Measurements from ENCODE around the gene NAMPT. TPM values are rescaled to one million over a fixed set of nuclear protein-coding genes. Genes with fewer than 3 reads are reported as not detected.
"Not testable (repeated sequence)": the region's sequence is repeated elsewhere in the genome, so short reads cannot be mapped to it uniquely, and the experiment has no call there.

NAMPT gene
- total RNA-seq, 6 experiments from 2014 or later: 36.4 to 52.1 (median 44.6) TPM

DNA sequence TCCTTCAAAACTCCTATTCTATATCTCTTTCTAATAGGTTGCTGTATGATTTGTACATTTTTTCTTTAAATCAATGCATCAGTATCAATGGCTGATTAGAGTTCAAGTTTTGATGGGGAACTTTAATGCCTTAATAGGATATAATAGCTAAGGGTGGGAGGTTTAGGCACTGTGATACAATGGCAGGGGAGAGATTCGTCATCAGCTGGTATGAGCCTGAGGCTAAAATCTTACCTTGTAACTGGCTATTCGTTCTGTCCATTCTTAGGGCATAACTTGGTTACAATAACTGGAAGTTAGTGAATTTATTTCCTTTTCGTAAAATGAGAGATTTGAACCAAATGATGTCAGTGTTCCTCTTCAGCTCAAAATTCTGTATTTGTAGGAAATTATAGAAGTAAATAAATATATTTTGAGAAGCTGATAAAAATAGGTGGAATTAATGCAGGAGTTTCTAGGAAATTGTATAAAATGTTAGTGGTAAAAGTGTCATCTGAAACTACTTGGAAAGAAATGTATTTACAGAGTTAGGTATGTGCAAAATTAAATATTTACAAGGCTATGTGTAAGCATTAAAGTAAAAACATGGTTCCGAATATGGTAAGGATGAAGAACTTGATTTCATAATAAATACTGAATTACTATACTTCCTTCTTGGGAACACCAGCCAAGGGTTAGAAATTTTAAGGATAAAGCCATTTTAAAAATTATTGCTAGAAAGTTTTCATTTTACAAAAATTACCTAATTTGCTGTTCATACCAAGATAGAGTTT is 27.5 kb upstream of the NAMPT start:
- H3K27ac Mint-ChIP-seq: no peak overlapping the region
- peaks cover 12% of the 10 kb centered on the region for H3K27me3 Mint-ChIP-seq (ENCODE audit: insufficient read depth)
- H3K9me3 Mint-ChIP-seq: no peaks in the 10 kb centered on the region
- H3K4me3 Mint-ChIP-seq: no peak overlapping the region
- no peak for DNase-seq
- H3K4me1 Mint-ChIP-seq (ENCODE audit: low read depth): peaks cover 21% of the 10 kb centered on the region
- no peak for TF ChIP-seq CTCF (IDR thresholded peaks at IDR 0.05)
- H3K36me3 Mint-ChIP-seq (ENCODE audit: low read depth): no peaks in the 10 kb centered on the region

DNA sequence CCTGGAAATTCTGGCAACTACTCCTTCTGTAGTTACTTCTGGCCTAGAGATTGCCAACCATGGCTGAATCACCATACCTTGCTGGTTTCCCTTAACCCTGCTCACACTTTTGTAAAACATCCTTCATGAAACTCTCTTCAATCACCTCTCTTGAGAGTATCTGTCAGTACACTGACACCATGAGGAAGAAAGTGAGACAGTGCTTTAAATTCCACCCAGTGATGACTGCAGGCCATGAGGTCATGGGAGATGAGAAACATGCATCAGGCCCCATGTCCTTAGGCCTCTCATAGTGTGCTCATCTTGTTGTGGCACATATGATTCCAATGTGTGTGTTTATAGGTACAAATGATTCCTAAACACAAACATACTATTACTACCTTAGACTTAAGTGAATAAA is 24.6 kb upstream of the NAMPT start:
- Mint-ChIP-seq H3K36me3 (ENCODE audit: low read depth) (no peaks in the 10 kb centered on the region), H3K27ac (no peak overlapping the region), H3K4me1 (ENCODE audit: low read depth) (peaks cover 19% of the 10 kb centered on the region), H3K27me3 (ENCODE audit: insufficient read depth) (peaks cover 14% of the 10 kb centered on the region), H3K9me3 (no peaks in the 10 kb centered on the region), H3K4me3 (no peak overlapping the region)
- DNase-seq: no peak
- no peak for TF ChIP-seq CTCF (IDR thresholded peaks at IDR 0.05)

- Mint-ChIP-seq H3K36me3 (ENCODE audit: low read depth) (peaks cover 2% of the 10 kb centered on the region), H3K27me3 (ENCODE audit: insufficient read depth) (peaks cover 34% of the 10 kb centered on the region), H3K9me3 (peaks cover 11% of the 10 kb centered on the region), H3K27ac (no peak overlapping the region), H3K4me3 (no peak overlapping the region), H3K4me1 (ENCODE audit: low read depth) (no peaks in the 10 kb centered on the region)
- DNase-seq: no peak
- no peak for TF ChIP-seq CTCF (IDR thresholded peaks at IDR 0.05)
Measured at GRCh38 chr7:106306256-106306655, 21.5 kb upstream of the NAMPT start.

DNA sequence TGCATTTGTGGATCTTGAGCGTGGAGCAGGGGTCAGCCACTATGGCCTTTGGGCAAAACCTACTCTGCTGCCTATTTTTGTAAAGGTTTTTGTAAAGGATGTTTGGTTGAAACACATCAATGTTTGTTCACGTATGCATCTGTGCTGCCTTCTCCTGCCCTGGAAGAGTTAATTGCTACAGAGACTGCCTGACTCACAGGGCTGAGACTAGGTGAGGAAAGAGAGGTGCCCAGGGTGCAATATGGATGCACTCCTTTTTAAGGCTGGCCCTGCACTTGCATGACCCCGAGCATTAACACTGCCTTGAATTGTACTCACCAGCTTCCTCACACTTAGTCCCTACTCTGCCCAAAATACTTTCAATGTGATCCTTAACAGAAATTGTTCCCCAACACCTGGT is 20.9 kb upstream of the NAMPT start:
- Mint-ChIP-seq H3K4me3 (no peak overlapping the region), H3K27me3 (ENCODE audit: insufficient read depth) (peaks cover 37% of the 10 kb centered on the region), H3K27ac (no peak overlapping the region), H3K9me3 (peaks cover 17% of the 10 kb centered on the region), H3K4me1 (ENCODE audit: low read depth) (no peaks in the 10 kb centered on the region), H3K36me3 (ENCODE audit: low read depth) (peaks cover 7% of the 10 kb centered on the region)
- DNase-seq: no peak
- no peak for TF ChIP-seq CTCF (IDR thresholded peaks at IDR 0.05)

- TF ChIP-seq CTCF (IDR thresholded peaks at IDR 0.05): no peak
- DNase-seq: no peak
- Mint-ChIP-seq H3K4me1 (ENCODE audit: low read depth) (no peaks in the 10 kb centered on the region), H3K27me3 (ENCODE audit: insufficient read depth) (peaks cover 47% of the 10 kb centered on the region), H3K9me3 (peaks cover 17% of the 10 kb centered on the region), H3K27ac (no peak overlapping the region), H3K36me3 (ENCODE audit: low read depth) (peaks cover 7% of the 10 kb centered on the region), H3K4me3 (no peak overlapping the region)
Measured at GRCh38 chr7:106304568-106304967, 19.8 kb upstream of the NAMPT start.

DNA sequence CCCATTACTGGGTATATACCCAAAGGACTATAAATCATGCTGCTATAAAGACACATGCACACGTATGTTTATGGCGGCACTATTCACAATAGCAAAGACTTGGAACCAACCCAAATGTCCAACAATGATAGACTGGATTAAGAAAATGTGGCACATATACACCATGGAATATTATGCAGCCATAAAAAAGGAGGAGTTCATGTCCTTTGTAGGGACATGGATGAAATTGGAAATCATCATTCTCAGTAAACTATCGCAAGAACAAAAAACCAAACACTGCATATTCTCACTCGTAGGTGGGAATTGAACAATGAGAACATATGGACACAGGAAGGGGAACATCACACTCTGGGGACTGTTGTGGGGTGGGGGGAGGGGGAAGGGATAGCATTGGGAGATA is 13.8 kb upstream of the NAMPT start:
- not testable (repeated sequence) for H3K36me3 Mint-ChIP-seq (ENCODE audit: low read depth); H3K4me3 Mint-ChIP-seq; H3K4me1 Mint-ChIP-seq (ENCODE audit: low read depth); DNase-seq; H3K27ac Mint-ChIP-seq
- peaks cover 17% of the 10 kb centered on the region for H3K9me3 Mint-ChIP-seq
- peaks cover 34% of the 10 kb centered on the region for H3K27me3 Mint-ChIP-seq (ENCODE audit: insufficient read depth)

DNA sequence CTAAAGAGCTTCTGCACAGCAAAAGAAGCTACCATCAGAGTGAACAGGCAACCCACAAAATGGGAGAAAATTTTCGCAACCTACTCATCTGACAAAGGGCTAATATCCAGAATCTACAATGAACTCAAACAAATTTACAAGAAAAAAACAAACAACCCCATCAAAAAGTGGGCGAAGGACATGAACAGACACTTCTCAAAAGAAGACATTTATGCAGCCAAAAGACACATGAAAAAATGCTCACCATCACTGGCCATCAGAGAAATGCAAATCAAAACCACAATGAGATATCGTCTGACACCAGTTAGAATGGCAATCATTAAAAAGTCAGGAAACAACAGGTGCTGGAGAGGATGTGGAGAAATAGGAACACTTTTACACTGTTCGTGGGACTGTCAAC is 13.4 kb upstream of the NAMPT start:
- not testable (repeated sequence) for H3K4me1 Mint-ChIP-seq (ENCODE audit: low read depth); DNase-seq; H3K36me3 Mint-ChIP-seq (ENCODE audit: low read depth); H3K27ac Mint-ChIP-seq; H3K4me3 Mint-ChIP-seq
- Mint-ChIP-seq H3K27me3 (ENCODE audit: insufficient read depth) (peaks cover 29% of the 10 kb centered on the region), H3K9me3 (peaks cover 15% of the 10 kb centered on the region)
